AG10803 (cell line): ENCODE measurements around the gene CTNND2.

Experiments used
- DNase-seq: peaks from one replicate; pipeline ENCODE4 v3.0.0; 2010; ENCODE audit warnings: low read depth
- H3K4me3 ChIP-seq: 2 replicates; pipeline ENCODE4 v1.5.1; 2011; ENCODE audit warnings: mild to moderate bottlenecking, low read length, control low read depth
- CTCF ChIP-seq: conservative IDR thresholded peaks from 2 replicates; pipeline ENCODE4 v1.5.1; 2011; ENCODE audit warnings: mild to moderate bottlenecking, low read length, control low read depth, inconsistent platforms

Gene CTNND2

GRCh38 chr5:11672385-11673085 lies 231.7 kb downstream of the CTNND2 start:
- DNase-seq, result no peak
- TF ChIP-seq CTCF, result no peak
- no peak overlapping the region for H3K4me3 ChIP-seq

- TF ChIP-seq CTCF, result no peak
- DNase-seq, result no peak
- H3K4me3 ChIP-seq, result no peak overlapping the region
These were observed 245.9 kb downstream of the CTNND2 start for GRCh38 chr5:11658376-11658775.

GRCh38 chr5:11656916-11657315 lies 247.3 kb downstream of the CTNND2 start:
- DNase-seq, result no peak
- no peak overlapping the region for H3K4me3 ChIP-seq
- TF ChIP-seq CTCF, result no peak

GRCh38 chr5:11655681-11656080 lies 248.6 kb downstream of the CTNND2 start:
- no peak for DNase-seq
- no peak overlapping the region for H3K4me3 ChIP-seq
- TF ChIP-seq CTCF, result no peak

- no peak for TF ChIP-seq CTCF
- no peak for DNase-seq
- H3K4me3 ChIP-seq, result no peak overlapping the region
These were observed 253.3 kb downstream of the CTNND2 start for GRCh38 chr5:11650936-11651335.

GRCh38 chr5:11646141-11646540 lies 258.1 kb downstream of the CTNND2 start:
- DNase-seq, result no peak
- no peak overlapping the region for H3K4me3 ChIP-seq
- no peak for TF ChIP-seq CTCF

GRCh38 chr5:11642438-11642837 lies 261.8 kb downstream of the CTNND2 start:
- H3K4me3 ChIP-seq, result no peak overlapping the region
- no peak for TF ChIP-seq CTCF
- no peak for DNase-seq
